MM.1S (cell line): Measurements from ENCODE around the gene CHRNA7.

Experiments
- DNase-seq: peaks from one replicate; pipeline ENCODE4 v3.0.0-alpha.2; 2015
- H2AFZ ChIP-seq: fragments of 300-600 bp; sonication (generic); 2 replicates; pipeline ENCODE4 v1.6.0; 2016; ENCODE audit warnings: antibody characterized with exemption, low read length
- H3F3A ChIP-seq: fragments of 300-600 bp; sonication (generic); 2 replicates; pipeline ENCODE4 v1.6.1; 2016; ENCODE audit warnings: mild to moderate bottlenecking, antibody characterized with exemption, low read length, moderate library complexity, mixed read lengths; ENCODE audit not compliant: insufficient read depth
- H3K27ac ChIP-seq: fragments of 300-600 bp; sonication (generic); 2 replicates; pipeline ENCODE4 v1.5.1; 2016; ENCODE audit warnings: mild to moderate bottlenecking, low read length
- H3K27me3 ChIP-seq: fragments of 300-600 bp; sonication (generic); replicated peaks from 2 replicates; pipeline ENCODE4 v1.6.0; 2016; ENCODE audit warnings: low read length; ENCODE audit not compliant: insufficient read depth
- H3K36me3 ChIP-seq: fragments of 300-600 bp; sonication (generic); replicated peaks from 2 replicates; pipeline ENCODE4 v1.6.1; 2016; ENCODE audit warnings: mild to moderate bottlenecking, low read length, mixed read lengths; ENCODE audit not compliant: insufficient read depth
- H3K4me1 ChIP-seq: fragments of 300-600 bp; sonication (generic); 2 replicates; pipeline ENCODE4 v1.6.1; 2016; ENCODE audit warnings: low read length, mixed read lengths
- H3K4me2 ChIP-seq: fragments of 300-600 bp; sonication (generic); 2 replicates; pipeline ENCODE4 v1.6.0; 2016; ENCODE audit warnings: low read depth, low read length
- H3K4me3 ChIP-seq: fragments of 300-600 bp; sonication (generic); 2 replicates; pipeline ENCODE4 v1.5.1; 2016; ENCODE audit warnings: low read length, mixed read lengths
- H3K79me2 ChIP-seq: fragments of 300-600 bp; sonication (generic); 2 replicates; pipeline ENCODE4 v1.6.1; 2016; ENCODE audit warnings: mixed run types, low read length, mixed read lengths
- H3K9ac ChIP-seq: fragments of 300-600 bp; sonication (generic); 2 replicates; pipeline ENCODE4 v1.6.1; 2016; ENCODE audit warnings: low read length, mixed read lengths
- H3K9me2 ChIP-seq: fragments of 300-600 bp; sonication (generic); replicated peaks from 2 replicates; pipeline ENCODE4 v1.6.1; 2016; ENCODE audit warnings: mild to moderate bottlenecking, low read length, mixed read lengths; ENCODE audit not compliant: insufficient read depth
- H3K9me3 ChIP-seq: fragments of 300-600 bp; sonication (generic); replicated peaks from 2 replicates; pipeline ENCODE4 v1.6.1; 2016; ENCODE audit warnings: mild to moderate bottlenecking, low read length, mixed read lengths; ENCODE audit not compliant: insufficient read depth
- H4K20me1 ChIP-seq: fragments of 300-600 bp; sonication (generic); 2 replicates; pipeline ENCODE4 v1.6.1; 2016; ENCODE audit warnings: mild to moderate bottlenecking, low read length, moderate library complexity, mixed read lengths; ENCODE audit not compliant: insufficient read depth
- CTCF ChIP-seq: fragments of 300-600 bp; sonication (generic); IDR thresholded peaks from 2 replicates; pipeline ENCODE4 v1.5.1; 2016; ENCODE audit warnings: antibody characterized with exemption, low read length, mixed read lengths
- EZH2 ChIP-seq: fragments of 300-600 bp; sonication (generic); optimal IDR thresholded peaks from 2 replicates; pipeline ENCODE3; 2017; ENCODE audit warnings: low read depth, mild to moderate bottlenecking, antibody characterized with exemption, low read length, mixed read lengths
- EZH2phosphoT487 ChIP-seq: fragments of 300-600 bp; sonication (generic); IDR thresholded peaks from 2 replicates; pipeline ENCODE4 v1.6.1; 2018; ENCODE audit warnings: antibody characterized with exemption, low read length

CHRNA7 gene

DNA sequence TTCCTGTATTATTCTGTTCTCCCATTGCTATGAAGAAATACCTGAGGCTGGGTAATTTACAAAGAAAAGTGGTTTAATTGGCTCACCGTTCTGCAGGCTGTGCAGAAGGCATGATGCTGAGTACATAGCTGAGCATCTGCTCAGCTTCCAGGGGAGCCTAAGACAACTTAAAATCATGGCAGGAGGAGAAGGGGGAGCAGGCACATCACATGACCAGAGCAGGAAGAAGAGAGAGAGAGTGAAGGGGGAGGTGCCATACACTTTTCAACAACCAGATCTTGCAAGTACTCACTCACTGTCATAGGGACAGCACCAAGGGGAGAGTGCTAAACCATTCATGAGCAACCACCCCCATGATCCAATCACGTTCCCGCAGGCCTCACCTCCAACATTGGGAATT is 188.4 kb downstream of the CHRNA7 start:
- Histone ChIP-seq H3K9me3 (no peaks in the 10 kb centered on the region), H3K4me2 (no peak overlapping the region), H3K36me3 (no peaks in the 10 kb centered on the region), H3K9ac (no peak overlapping the region), H3F3A (no peaks in the 10 kb centered on the region), H3K79me2 (no peaks in the 10 kb centered on the region), H3K27ac (no peak overlapping the region), H4K20me1 (no peaks in the 10 kb centered on the region), H3K27me3 (no peaks in the 10 kb centered on the region), H3K9me2 (no peaks in the 10 kb centered on the region), H3K4me3 (no peak overlapping the region), H3K4me1 (no peaks in the 10 kb centered on the region), H2AFZ (no peak overlapping the region)
- TF ChIP-seq EZH2phosphoT487 (no peak), EZH2 (no peak), CTCF (no peak)
- no peak for DNase-seq
